MM.1S (cell line): ENCODE results near the gene NOX5.

Source experiments
- DNase-seq: peaks from one replicate; pipeline ENCODE4 v3.0.0-alpha.2; 2015
- H2AFZ ChIP-seq: fragments of 300-600 bp; sonication (generic); 2 replicates; pipeline ENCODE4 v1.6.0; 2016; ENCODE audit warnings: antibody characterized with exemption, low read length
- H3F3A ChIP-seq: fragments of 300-600 bp; sonication (generic); 2 replicates; pipeline ENCODE4 v1.6.1; 2016; ENCODE audit warnings: mild to moderate bottlenecking, antibody characterized with exemption, low read length, moderate library complexity, mixed read lengths; ENCODE audit not compliant: insufficient read depth
- H3K27ac ChIP-seq: fragments of 300-600 bp; sonication (generic); 2 replicates; pipeline ENCODE4 v1.5.1; 2016; ENCODE audit warnings: mild to moderate bottlenecking, low read length
- H3K27me3 ChIP-seq: fragments of 300-600 bp; sonication (generic); replicated peaks from 2 replicates; pipeline ENCODE4 v1.6.0; 2016; ENCODE audit warnings: low read length; ENCODE audit not compliant: insufficient read depth
- H3K36me3 ChIP-seq: fragments of 300-600 bp; sonication (generic); replicated peaks from 2 replicates; pipeline ENCODE4 v1.6.1; 2016; ENCODE audit warnings: mild to moderate bottlenecking, low read length, mixed read lengths; ENCODE audit not compliant: insufficient read depth
- H3K4me1 ChIP-seq: fragments of 300-600 bp; sonication (generic); 2 replicates; pipeline ENCODE4 v1.6.1; 2016; ENCODE audit warnings: low read length, mixed read lengths
- H3K4me2 ChIP-seq: fragments of 300-600 bp; sonication (generic); 2 replicates; pipeline ENCODE4 v1.6.0; 2016; ENCODE audit warnings: low read depth, low read length
- H3K4me3 ChIP-seq: fragments of 300-600 bp; sonication (generic); 2 replicates; pipeline ENCODE4 v1.5.1; 2016; ENCODE audit warnings: low read length, mixed read lengths
- H3K79me2 ChIP-seq: fragments of 300-600 bp; sonication (generic); 2 replicates; pipeline ENCODE4 v1.6.1; 2016; ENCODE audit warnings: mixed run types, low read length, mixed read lengths
- H3K9ac ChIP-seq: fragments of 300-600 bp; sonication (generic); 2 replicates; pipeline ENCODE4 v1.6.1; 2016; ENCODE audit warnings: low read length, mixed read lengths
- H3K9me2 ChIP-seq: fragments of 300-600 bp; sonication (generic); replicated peaks from 2 replicates; pipeline ENCODE4 v1.6.1; 2016; ENCODE audit warnings: mild to moderate bottlenecking, low read length, mixed read lengths; ENCODE audit not compliant: insufficient read depth
- H3K9me3 ChIP-seq: fragments of 300-600 bp; sonication (generic); replicated peaks from 2 replicates; pipeline ENCODE4 v1.6.1; 2016; ENCODE audit warnings: mild to moderate bottlenecking, low read length, mixed read lengths; ENCODE audit not compliant: insufficient read depth
- H4K20me1 ChIP-seq: fragments of 300-600 bp; sonication (generic); 2 replicates; pipeline ENCODE4 v1.6.1; 2016; ENCODE audit warnings: mild to moderate bottlenecking, low read length, moderate library complexity, mixed read lengths; ENCODE audit not compliant: insufficient read depth
- EZH2 ChIP-seq: fragments of 300-600 bp; sonication (generic); optimal IDR thresholded peaks from 2 replicates; pipeline ENCODE3; 2017; ENCODE audit warnings: low read depth, mild to moderate bottlenecking, antibody characterized with exemption, low read length, mixed read lengths
- EZH2phosphoT487 ChIP-seq: fragments of 300-600 bp; sonication (generic); IDR thresholded peaks from 2 replicates; pipeline ENCODE4 v1.6.1; 2018; ENCODE audit warnings: antibody characterized with exemption, low read length
- TF ChIP-seq, protein P1 (sequence below): fragments of 300-600 bp; sonication (generic); IDR thresholded peaks from 2 replicates; pipeline ENCODE4 v1.5.1; 2016; ENCODE audit warnings: antibody characterized with exemption, low read length, mixed read lengths

NOX5 gene

GRCh38 chr15:68997930-68998777 lies 16.3 kb upstream of the NOX5 start:
- H3K4me3 ChIP-seq, result no peak overlapping the region
- H3K36me3 ChIP-seq, result no peaks in the 10 kb centered on the region
- H3K27ac ChIP-seq, result no peak overlapping the region
- DNase-seq, result no peak
- H4K20me1 ChIP-seq, result no peaks in the 10 kb centered on the region
- no peaks in the 10 kb centered on the region for H3F3A ChIP-seq
- H3K9me3 ChIP-seq, result no peaks in the 10 kb centered on the region
- TF ChIP-seq EZH2phosphoT487 (no peak), EZH2 (no peak)
- TF ChIP-seq, protein P1, sequence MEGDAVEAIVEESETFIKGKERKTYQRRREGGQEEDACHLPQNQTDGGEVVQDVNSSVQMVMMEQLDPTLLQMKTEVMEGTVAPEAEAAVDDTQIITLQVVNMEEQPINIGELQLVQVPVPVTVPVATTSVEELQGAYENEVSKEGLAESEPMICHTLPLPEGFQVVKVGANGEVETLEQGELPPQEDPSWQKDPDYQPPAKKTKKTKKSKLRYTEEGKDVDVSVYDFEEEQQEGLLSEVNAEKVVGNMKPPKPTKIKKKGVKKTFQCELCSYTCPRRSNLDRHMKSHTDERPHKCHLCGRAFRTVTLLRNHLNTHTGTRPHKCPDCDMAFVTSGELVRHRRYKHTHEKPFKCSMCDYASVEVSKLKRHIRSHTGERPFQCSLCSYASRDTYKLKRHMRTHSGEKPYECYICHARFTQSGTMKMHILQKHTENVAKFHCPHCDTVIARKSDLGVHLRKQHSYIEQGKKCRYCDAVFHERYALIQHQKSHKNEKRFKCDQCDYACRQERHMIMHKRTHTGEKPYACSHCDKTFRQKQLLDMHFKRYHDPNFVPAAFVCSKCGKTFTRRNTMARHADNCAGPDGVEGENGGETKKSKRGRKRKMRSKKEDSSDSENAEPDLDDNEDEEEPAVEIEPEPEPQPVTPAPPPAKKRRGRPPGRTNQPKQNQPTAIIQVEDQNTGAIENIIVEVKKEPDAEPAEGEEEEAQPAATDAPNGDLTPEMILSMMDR, result no peak
- H3K9me2 ChIP-seq, result no peaks in the 10 kb centered on the region
- no peaks in the 10 kb centered on the region for H3K4me1 ChIP-seq
- no peak overlapping the region for H3K4me2 ChIP-seq
- no peak overlapping the region for H2AFZ ChIP-seq
- H3K79me2 ChIP-seq, result no peaks in the 10 kb centered on the region
- no peak overlapping the region for H3K9ac ChIP-seq
- no peaks in the 10 kb centered on the region for H3K27me3 ChIP-seq

- H3K36me3 ChIP-seq, result no peaks in the 10 kb centered on the region
- no peak overlapping the region for H2AFZ ChIP-seq
- H3K9me3 ChIP-seq, result no peaks in the 10 kb centered on the region
- H4K20me1 ChIP-seq, result no peaks in the 10 kb centered on the region
- no peaks in the 10 kb centered on the region for H3K4me1 ChIP-seq
- no peaks in the 10 kb centered on the region for H3K9me2 ChIP-seq
- no peak for DNase-seq
- no peak overlapping the region for H3K9ac ChIP-seq
- H3K27me3 ChIP-seq, result no peaks in the 10 kb centered on the region
- H3K79me2 ChIP-seq, result no peaks in the 10 kb centered on the region
- no peaks in the 10 kb centered on the region for H3F3A ChIP-seq
- H3K4me2 ChIP-seq, result no peak overlapping the region
- no peak overlapping the region for H3K4me3 ChIP-seq
- no peak overlapping the region for H3K27ac ChIP-seq
- no peak for TF ChIP-seq EZH2
- TF ChIP-seq, protein P1, result no peak
- no peak for TF ChIP-seq EZH2phosphoT487
Observed at GRCh38 chr15:68999091-68999490, 15.4 kb upstream of the NOX5 start.

GRCh38 chr15:69000091-69000490 lies 14.4 kb upstream of the NOX5 start:
- no peaks in the 10 kb centered on the region for H3K9me3 ChIP-seq
- no peaks in the 10 kb centered on the region for H3K79me2 ChIP-seq
- no peak overlapping the region for H3K4me3 ChIP-seq
- no peak overlapping the region for H3K4me2 ChIP-seq
- no peaks in the 10 kb centered on the region for H3K9me2 ChIP-seq
- H4K20me1 ChIP-seq, result no peaks in the 10 kb centered on the region
- no peak overlapping the region for H3K9ac ChIP-seq
- H3F3A ChIP-seq, result no peaks in the 10 kb centered on the region
- TF ChIP-seq, protein P1, result no peak
- TF ChIP-seq EZH2 (no peak), EZH2phosphoT487 (no peak)
- no peak overlapping the region for H3K27ac ChIP-seq
- no peaks in the 10 kb centered on the region for H3K27me3 ChIP-seq
- no peak for DNase-seq
- H3K36me3 ChIP-seq, result no peaks in the 10 kb centered on the region
- H3K4me1 ChIP-seq, result no peaks in the 10 kb centered on the region
- H2AFZ ChIP-seq, result no peak overlapping the region
